Suppressor macrophage treated with lipopolysaccharide for 1 hour (primary cell): ENCODE measurements around the gene LRRC55.

ENCODE experiments used
- DNase-seq, 3 donors: peaks; one replicate each; pipeline ENCODE4 v3.0.0-alpha.2; 2020 to 2022

LRRC55 gene, protein sequence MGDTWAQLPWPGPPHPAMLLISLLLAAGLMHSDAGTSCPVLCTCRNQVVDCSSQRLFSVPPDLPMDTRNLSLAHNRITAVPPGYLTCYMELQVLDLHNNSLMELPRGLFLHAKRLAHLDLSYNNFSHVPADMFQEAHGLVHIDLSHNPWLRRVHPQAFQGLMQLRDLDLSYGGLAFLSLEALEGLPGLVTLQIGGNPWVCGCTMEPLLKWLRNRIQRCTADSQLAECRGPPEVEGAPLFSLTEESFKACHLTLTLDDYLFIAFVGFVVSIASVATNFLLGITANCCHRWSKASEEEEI

DNA sequence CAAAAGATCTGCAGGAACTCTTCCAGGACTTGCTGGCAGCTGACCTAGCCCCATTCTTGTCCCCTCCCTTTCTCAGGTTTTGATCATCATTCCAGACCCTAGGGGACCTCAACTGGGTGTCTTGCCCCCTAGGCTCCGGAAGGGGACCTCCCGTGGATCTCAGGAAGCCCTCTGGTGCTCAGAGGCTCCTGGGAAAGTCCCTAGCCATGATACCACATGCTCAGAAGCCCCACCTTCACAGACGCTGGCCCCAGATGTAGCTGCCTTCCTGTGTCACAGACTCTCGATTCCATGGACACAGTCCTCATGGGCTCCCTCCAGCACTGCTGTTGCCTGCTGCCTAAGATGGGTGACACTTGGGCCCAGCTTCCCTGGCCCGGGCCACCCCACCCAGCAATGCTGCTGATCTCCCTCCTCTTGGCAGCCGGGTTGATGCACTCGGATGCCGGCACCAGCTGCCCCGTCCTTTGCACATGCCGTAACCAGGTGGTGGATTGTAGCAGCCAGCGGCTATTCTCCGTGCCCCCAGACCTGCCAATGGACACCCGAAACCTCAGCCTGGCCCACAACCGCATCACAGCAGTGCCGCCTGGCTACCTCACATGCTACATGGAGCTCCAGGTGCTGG lies at the start of gene LRRC55:
Gene LRRC55 (plus strand): TSS at position 276 of the 628 bp plus-strand sequence. CDS start 70 bp downstream, at position 346.
- DNase-seq: no peak

DNA sequence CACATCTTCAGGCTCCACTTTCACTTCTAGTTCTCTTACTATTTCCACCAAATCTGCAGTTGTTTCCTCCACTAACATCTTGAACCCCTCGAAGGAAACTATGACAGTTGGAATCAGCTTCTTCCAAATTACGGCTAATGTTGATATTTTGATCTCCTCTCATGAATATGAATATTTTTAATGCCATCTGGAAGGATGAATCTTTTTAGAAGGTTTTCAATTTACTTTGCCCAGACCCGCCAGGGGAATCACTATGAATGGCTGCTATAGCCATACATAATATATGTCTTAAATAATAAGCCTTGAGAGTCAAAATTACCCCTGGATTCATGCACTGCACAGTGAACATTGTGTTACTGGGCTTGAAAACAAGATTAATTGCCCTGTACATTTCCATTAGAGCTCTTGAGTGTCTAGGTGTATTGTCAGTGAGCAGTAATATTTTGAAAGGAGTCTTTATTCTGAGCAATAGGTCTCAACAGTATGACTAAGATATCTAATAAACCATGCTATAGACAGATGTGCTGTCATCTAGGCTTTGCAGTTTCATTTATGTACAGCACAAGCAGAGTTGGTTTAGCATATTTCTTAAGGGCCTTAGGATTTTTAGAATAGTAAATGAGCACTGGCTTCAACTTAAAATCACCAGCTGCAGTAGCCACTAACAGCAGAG lies 48.3 kb upstream of the LRRC55 start:
- DNase-seq: no peak

DNA sequence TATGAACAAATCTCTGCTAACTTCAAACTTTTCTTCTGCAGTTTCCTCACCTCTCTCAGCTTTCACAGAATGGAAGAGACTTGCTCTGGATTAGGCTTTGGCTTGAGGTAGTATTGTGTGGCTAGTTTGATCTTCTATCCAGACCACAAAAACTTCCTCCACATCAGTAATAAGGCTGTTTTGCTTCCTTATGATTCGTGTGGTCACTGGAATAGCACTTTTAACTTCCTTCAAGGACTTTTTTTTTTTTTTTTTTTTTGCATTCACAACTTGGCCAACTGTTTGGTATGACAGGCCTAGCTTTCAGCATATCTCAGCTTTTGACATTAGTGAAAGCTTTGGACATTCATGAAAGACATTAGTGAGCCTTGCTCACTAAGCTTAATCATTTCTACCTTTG lies 47.5 kb upstream of the LRRC55 start:
- DNase-seq: no peak

DNA sequence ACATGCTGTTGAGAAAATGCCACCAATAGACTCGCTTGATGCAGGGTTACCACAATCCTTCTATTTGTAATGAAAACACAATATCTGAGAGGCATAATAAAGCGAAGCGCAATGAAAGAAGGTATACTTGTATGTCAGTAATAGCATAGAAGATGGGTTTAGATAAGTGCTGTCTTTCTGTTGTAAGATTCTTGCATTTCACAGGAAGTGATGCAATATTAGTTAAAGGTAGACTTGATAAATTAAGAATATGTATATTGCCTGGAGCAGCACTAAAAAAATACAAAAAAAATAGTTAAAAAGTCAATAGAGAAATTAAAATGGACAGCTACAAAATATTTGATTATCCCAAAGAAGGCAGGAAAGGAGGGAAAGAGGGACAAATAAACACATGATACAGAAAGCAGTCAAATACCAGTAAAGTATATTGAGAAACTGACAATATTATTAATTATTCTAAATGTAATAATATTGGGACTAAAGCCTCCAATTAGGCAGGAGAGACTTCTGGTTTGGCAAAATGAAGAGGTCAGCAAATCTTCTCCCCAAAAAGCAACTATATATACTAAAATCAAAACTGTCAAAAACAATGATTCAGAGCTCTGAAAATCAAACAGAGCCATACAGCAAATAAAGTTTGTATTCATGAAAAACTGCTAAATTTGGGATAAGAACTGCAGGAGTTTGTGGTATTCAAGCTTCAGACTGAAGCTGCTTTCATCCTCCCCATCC lies 46.6 kb upstream of the LRRC55 start:
- DNase-seq: no peak

DNA sequence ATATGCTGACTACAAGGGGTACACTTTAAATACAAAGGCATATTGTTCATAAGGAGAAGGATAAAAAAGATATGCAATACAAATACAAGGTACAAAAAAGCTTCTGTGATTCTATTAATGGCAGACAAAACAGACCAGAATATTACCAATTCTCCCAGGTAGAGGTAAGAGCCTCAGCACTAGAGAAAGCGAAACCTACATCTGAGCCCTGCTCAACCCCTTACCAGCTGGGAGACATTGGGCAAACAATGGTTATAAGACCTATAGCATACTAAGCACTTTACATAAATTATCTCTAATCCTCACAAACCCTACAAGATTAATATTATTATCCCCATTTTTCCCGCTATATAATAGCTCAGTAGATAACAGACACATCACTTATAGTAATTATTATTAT lies 41.2 kb upstream of the LRRC55 start:
- no peak for DNase-seq

DNA sequence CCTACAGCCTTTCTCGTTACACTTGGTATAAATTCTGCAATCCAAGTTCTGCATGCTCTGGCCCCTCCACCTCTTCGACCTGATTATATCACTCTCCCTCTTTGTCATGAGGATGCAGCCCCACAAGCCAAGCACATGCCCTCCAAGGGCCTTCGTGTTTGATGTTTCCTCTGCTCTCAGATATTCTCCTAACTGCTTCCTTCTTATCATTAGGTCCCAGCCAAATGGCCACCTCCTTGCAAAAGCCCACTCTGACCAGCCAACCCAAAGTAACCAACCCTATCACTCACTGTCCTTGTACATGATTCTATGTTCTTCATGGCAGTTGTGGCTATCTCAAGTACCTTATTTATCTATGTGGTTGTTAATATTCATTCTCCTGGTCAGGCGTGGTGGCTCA lies 38.3 kb upstream of the LRRC55 start:
- no peak for DNase-seq

DNA sequence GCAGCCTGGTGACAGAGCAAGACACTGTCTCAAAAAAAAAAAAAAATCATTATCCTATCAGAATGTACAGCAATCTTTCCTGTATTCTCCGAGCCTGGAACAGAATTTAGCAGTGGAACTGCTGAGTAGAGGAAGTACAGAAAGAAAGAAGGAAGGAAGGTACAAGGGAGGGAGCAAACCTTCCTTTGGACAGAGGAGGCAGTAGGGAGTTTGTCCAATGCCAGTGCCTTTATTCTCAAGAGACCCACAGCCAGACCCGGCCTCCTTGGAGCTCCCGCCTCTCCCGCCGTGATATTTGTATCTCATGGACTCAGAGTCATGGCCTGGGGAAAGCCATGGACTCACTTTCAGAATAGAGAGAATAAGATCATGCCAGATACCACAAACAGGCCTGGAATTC lies 37.7 kb upstream of the LRRC55 start:
- no peak for DNase-seq

DNA sequence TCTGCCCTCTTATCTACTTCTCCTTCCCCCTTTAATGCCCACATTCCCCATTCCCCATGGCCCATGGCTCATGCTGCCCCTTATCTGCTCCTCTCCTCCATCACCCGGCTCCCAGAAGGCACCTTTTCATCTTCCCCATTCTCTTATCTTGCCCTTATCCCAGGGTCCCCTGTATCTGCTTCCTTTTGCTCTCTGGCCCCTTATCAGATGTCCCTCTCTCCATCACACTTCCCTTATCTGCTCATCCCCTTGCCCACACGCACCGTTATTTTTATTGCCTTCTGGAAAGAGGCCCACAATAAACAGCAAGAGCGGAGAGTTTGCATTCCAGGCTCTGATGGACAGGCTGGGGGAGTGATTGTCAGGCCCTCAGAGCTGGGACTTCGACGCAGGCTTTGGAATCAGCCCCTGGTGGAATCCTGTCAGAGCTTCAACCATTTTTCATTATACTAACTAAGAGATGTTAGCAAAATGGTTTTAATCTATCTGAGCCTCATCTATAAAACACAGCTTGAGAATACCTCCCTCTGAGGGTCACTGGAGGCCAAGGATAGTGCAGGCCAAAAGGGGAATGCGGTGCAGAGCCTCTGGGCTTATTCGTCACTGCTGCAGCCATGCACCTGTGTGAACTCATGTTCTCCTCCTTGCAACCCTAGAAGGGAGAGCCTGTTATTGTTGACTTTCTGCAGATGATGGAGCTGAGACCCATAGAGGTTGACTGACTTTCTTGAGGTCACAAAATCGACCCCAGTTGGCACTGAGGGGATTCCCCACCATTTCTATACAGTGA lies 37.0 kb upstream of the LRRC55 start:
- no peak for DNase-seq

DNA sequence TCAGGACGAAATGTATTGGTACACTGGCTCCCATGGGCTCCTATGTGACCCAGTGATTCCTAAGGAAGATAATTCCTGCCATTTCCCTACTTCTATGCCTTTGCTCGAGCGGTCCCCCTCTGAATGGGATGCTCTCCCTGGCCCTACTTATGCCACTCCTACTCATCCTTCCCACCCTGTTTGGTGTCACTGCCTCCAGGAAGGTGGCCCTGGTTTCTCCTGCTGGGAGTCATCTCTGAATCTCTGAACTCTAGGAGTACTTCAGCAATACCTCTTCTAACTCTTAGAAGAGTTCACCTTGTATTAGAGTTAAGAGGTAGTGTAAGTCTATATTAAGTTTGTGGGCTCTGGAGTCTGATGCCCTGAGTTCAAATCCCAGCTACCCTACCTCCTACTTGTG lies 35.5 kb upstream of the LRRC55 start:
- DNase-seq: no peak

DNA sequence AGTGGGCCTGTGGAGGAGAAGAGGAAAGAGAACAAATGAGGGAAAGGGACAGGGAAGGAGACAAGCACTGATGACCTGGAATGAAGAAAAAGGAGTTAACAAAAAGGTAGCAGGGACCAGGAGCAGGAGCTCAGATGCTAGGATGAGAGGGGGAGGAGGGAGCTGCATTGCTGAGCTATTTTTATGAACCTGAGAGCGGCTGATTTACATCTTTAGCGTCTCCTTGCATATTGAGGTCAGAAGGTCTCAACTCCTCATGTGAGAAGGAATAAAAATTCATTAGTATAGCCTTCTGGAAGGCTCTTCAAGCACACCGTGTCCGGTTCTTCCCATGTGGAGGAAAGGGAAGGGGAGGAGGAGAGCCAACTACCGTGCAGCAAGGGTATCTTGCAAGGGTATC lies 33.1 kb upstream of the LRRC55 start:
- DNase-seq: no peak

DNA sequence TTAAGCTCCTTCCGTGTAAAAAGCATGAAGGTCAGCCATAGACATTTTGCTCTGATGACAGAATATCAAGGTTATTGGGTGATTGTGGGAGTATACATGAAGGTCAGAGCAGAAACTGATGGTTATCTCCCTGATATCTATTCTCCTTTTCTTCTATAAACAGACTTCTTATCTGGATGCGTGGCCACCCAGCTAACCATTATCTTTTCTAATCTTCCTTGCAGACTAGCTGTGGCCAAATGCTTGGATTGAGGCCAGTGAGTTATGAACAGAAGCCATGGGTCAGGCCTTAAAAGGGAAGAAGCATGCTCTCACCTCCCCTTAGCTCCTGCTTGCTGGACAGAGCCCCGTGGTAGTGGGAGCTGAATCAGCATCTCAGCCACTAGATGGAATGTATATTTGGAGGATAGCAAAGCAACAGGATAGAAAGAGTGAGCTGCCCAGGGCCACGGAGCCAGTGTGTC lies 31.3 kb upstream of the LRRC55 start:
- DNase-seq: no peak

DNA sequence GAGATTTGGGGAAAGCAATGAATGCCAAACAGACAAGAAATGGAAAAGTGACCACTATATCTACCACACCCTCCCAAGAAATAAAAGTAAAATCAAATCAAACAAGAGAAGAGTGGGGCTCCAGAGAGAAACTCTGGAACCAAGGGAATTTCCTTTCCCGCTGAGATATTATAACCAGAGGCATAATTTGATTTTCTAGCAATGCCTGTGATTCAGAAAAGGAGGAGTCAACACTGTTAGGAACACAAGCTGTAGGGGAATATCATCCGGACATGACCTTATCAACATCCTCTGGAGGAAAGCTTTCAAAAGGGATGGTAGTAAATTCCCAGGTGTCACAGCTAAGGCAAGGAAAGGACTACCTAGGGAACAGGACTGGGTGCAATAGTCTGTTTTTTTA lies 29.6 kb upstream of the LRRC55 start:
- DNase-seq: no peak

DNA sequence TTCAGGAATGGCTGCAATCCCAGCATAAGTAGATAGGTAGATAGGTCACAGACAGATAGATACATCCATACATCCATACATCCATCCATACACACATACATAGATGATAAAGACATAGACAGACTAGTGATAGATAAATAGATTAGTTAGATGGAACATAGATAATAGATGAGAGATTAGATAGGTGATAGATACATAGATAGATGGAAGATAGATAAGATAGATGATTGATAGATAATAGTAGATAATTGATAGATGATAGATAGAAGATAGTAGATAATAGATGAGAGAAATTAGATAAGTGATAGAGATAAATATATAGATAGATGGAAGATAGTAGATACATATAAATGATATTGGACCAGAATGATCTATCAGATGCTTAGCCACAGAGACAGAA lies 28.3 kb upstream of the LRRC55 start:
- no peak for DNase-seq

DNA sequence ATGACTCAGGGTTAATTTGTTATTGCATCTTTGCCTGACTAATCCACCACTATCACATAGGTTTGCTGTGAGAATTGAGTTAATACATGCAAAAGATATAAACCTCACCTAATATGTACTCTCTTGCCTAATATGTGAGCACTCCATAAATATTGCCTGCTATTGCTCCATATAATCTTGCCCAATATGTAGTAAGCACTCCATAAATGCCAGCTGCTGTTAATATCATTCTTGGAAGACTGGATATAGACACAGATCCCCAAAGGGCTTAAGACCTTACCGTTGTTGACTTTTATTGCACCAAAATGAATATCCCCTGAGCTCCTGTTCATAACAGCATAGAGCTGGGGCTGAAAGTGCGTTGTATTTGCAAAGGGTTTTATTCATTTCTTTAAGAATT lies 27.0 kb upstream of the LRRC55 start:
- no peak for DNase-seq

DNA sequence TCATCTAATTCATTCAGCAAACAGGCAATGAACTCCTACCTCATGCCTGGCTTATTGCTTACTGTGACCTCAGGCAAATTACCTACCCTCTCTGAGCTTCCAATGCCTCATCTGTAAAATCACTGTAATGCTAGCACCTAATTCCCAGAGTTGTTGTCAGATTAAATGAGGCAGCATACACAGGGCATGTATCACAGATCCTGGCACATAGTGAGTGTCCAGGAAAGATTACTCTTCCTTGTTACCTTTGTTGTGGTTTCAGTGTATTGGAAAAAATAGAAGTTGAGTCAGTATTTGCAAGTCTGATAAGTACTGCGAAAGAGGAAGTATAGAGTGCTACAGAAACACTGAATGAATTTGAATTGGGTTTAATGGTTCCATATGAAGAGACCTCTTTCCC lies 26.4 kb upstream of the LRRC55 start:
- no peak for DNase-seq

DNA sequence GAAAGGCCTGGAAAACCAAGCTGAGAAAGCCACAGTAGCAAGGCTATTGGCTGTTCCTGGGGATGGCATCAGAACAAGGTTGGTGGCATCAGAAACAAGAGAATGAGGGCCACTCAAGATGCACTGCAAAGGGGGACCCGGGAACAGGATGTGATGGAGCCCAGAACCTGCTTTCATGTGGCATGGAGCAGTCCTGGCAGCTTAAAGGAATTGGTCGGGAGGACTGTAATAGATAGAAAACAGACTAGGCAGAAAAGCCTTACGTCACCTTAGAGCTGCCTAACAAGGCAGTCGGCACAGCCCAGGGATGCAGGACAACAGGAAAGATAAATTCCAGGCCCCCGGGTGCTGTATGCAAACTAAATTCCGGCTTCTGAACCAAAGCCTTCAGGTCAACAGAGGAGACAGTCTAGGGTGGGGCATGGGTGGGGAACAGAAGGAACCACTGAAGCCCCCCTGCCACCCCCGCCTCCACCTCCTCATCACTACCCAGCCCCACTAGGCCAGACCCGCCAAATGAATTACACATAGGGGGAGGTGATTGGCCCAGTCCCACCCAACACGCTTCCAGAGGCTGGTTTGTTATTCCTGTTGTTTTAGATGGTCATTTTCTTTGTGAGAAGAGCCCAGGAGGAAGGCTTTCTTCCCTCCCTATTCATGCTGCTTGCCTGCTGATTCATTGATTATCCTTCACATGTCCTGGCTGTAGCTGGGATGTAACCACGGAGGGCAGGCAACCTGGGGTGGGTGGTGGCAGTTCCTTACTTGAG lies 25.7 kb upstream of the LRRC55 start:
- no peak for DNase-seq

DNA sequence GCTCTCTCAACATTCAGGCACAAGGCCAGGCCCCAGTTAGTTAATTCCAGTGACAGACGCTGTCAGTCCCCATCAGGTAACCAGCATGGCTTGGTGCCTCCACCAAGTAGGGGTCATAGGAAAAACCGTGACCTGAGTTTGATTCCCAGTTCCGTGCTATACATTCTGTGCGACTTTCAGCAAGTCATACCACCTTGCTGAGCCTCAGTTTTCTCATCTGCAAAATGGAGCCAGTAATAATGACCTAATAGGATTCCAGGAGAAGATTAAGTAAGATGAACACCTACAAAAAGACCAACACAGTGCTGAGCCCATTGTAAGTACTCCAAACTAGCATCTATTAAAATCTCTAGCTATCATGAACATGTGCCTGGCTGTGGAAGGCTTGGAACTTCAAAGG lies 24.8 kb upstream of the LRRC55 start:
- no peak for DNase-seq

DNA sequence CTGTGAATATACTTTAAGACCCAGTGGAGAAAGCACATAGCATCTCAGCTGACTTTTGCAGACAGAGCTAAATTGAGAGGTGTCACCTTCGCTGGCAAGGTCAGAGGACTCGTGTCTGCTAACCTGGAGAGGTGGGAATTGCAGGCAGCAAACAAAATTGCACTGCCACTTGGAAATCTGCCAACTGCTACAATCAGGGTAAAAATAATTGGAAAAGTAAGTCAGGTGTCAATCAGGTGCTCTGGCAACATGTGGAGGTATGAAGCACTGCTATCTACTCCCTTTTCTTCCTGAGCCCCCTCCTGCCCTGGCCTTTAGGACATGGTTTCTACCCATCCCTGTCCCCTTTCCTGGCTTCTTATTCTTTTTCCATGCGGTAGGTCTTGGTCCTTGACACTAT lies 24.1 kb upstream of the LRRC55 start:
- no peak for DNase-seq

DNA sequence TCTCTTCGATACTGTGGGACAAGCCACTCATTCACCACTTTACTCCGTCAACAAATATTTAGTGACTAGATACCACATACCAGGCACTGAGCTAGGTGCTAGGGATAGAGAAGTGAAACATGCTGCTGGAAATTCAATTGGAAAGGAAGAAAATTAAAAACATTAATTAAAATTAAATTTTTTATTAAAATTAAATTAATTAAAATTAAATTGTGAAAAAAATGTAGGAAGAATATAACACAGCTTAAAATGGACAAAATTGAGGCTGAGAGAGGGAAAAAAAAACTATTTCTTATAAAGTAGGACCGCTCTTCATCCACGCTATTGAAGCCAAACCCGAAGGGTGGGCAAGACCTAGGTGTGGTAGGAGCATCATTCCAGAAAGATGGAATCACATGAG lies 23.6 kb upstream of the LRRC55 start:
- DNase-seq: no peak

DNA sequence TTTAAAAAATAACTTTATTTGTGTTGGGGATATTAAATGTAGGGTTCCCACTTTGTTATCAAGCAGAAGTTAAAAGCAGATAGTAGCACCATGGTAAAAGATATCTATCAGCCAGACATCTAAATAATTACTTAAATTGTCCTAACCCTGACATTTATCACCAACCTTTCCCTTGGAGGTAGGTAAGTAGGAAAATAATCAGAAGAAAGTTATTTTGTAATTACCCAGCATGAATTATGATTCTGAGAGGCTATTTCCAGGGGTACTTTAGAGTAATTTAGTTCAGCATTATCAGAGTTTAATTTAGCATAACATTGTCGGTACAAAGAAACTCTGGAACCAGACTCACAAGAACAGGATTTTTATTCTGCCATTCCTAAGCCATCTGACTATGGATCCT lies 23.2 kb upstream of the LRRC55 start:
- no peak for DNase-seq

DNA sequence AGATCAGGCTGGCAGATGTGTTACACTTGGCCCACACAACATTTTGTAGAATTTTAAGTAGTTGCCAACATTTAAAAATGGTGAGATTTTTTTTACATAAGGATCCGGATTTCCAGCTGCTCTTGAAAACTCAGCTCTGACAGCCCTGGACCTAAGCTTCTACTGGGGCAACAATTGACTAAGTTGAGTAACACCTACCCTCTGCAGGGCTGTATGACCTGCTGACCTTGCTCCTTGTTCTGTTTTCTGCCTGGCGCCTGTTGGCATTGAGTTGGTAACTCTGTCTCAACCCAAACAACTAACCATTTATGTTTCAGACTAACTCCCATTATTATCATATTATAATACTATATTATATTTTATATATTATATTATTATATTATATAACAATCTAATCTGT lies 21.1 kb upstream of the LRRC55 start:
- no peak for DNase-seq

DNA sequence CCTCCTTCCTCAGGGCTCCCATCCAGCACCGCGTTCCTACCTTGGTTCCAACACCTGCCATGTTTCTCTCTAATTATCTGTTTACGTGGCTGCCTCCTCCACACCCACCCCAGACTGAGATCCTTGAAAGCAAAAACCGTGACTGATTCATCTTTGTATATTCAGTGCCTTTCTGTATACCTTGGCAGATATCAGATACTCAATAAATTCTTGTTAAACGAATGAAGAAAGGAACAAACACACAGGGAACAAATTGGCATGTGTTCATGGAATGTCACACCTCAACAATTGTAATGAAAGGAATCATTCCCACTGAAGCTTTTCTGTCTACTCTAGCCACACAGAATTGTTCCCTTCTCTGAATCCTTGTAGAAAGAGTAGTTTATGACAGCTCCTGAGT lies 20.4 kb upstream of the LRRC55 start:
- no peak for DNase-seq
